GM18907 (cell line): Measurements from ENCODE around the gene TM4SF4.

Experiments
- ATAC-seq: cut with Tn5 transposase; IDR thresholded peaks from one replicate; pipeline ENCODE4 v1.9.1; 2021; ENCODE audit warnings: mild to moderate bottlenecking, moderate library complexity; ENCODE audit not compliant: unreplicated experiment

Gene TM4SF4

GRCh38 chr3:149542375-149543312 is 68.1 kb downstream of the TM4SF4 start:
- ATAC-seq, result no peak

- no peak for ATAC-seq
Measured at GRCh38 chr3:149545049-149545448, 70.6 kb downstream of the TM4SF4 start.

GRCh38 chr3:149547413-149547812 is 72.9 kb downstream of the TM4SF4 start:
- no peak for ATAC-seq

- ATAC-seq, result no peak
Measured at GRCh38 chr3:149547954-149548668, 73.6 kb downstream of the TM4SF4 start.

GRCh38 chr3:149548669-149549065 is 74.2 kb downstream of the TM4SF4 start:
- ATAC-seq, result no peak

- ATAC-seq, result no peak
Measured at GRCh38 chr3:149551500-149551899, 77.0 kb downstream of the TM4SF4 start.

- ATAC-seq, result no peak
Measured at GRCh38 chr3:149552700-149553099, 78.2 kb downstream of the TM4SF4 start.
